Measurements from ENCODE around the gene IL3RA. TPM values are rescaled to one million over a fixed set of nuclear protein-coding genes. Genes with fewer than 3 reads are reported as not detected.
"Not testable (repeated sequence)": the region's sequence is repeated elsewhere in the genome, so short reads cannot be mapped to it uniquely, and the experiment has no call there.

The IL3RA gene
- total RNA-seq, 6 experiments from 2014 or later, result 0.42 to 1.7 (median 0.69) TPM

DNA sequence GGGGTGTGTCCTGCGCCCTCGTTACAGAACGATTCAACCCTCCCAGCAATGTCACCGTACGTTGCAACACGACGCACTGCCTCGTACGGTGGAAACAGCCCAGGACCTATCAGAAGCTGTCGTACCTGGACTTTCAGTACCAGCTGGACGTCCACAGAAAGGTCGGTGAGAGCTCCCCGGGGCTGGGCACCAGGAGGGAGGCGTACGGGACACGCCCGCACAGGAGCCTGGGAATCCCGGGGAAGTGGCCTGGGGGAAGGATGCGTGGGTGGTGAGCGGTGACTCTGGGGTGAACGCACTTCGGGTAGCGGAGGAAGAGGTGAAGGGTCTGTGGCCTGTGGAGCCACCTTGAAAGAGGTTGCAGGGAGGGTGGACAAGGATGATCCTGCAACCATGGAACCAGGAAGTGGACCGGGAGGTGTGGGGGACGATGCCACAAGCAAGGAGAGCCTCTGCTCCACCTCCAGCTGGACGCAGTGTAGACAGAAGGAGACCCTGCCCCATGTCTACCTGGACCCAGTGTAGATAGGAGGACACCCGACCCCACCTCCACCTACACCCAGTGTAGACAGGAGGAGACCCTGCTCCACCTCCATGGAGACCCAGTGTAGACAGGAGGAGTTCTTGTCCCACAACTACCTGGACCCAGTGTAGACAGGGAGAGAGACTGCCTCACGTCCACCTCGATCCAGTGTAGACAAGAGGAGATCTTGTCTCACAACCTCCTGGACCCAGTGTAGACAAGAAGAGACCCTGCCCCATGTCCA lies 42.1 kb upstream of the IL3RA start:
- no peak overlapping the region for H3K4me3 ChIP-seq
- 75% methylated on average over 6 of the region's 29 CpGs for WGBS (ENCODE audit: insufficient coverage, low coverage, low lambda C conversion rate, missing lambda C conversion rate)
- no peak for DNase-seq
- H3K36me3 ChIP-seq, result no peaks in the 10 kb centered on the region
- H3K27me3 ChIP-seq, result no peaks in the 10 kb centered on the region
- TF ChIP-seq POLR2A (IDR thresholded peaks at IDR 0.05), result no peak
- TF ChIP-seq, protein P1, sequence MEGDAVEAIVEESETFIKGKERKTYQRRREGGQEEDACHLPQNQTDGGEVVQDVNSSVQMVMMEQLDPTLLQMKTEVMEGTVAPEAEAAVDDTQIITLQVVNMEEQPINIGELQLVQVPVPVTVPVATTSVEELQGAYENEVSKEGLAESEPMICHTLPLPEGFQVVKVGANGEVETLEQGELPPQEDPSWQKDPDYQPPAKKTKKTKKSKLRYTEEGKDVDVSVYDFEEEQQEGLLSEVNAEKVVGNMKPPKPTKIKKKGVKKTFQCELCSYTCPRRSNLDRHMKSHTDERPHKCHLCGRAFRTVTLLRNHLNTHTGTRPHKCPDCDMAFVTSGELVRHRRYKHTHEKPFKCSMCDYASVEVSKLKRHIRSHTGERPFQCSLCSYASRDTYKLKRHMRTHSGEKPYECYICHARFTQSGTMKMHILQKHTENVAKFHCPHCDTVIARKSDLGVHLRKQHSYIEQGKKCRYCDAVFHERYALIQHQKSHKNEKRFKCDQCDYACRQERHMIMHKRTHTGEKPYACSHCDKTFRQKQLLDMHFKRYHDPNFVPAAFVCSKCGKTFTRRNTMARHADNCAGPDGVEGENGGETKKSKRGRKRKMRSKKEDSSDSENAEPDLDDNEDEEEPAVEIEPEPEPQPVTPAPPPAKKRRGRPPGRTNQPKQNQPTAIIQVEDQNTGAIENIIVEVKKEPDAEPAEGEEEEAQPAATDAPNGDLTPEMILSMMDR (IDR thresholded peaks at IDR 0.05), result no peak
- H3K4me1 ChIP-seq, result no peaks in the 10 kb centered on the region
- H3K9me3 ChIP-seq, result no peaks in the 10 kb centered on the region
- peak in 2 of 4 donors; percentile 29 to 52 for ATAC-seq
- no peak overlapping the region for H3K27ac ChIP-seq
- intact Hi-C loops (cut with DNase I), result no loop called here

GRCh38 chrX:1295550-1295949 lies 41.0 kb upstream of the IL3RA start:
- DNase-seq (no peak), ATAC-seq (no peak)
- Histone ChIP-seq H3K9me3 (no peaks in the 10 kb centered on the region), H3K4me3 (no peak overlapping the region), H3K36me3 (no peaks in the 10 kb centered on the region), H3K4me1 (no peaks in the 10 kb centered on the region), H3K27ac (no peak overlapping the region), H3K27me3 (no peaks in the 10 kb centered on the region)
- intact Hi-C loops (cut with DNase I), result no loop called here
- 88% methylated on average over 8 of the region's 10 CpGs for WGBS (ENCODE audit: insufficient coverage, low coverage, low lambda C conversion rate, missing lambda C conversion rate)
- TF ChIP-seq, protein P1 (IDR thresholded peaks at IDR 0.05), result no peak
- TF ChIP-seq POLR2A (IDR thresholded peaks at IDR 0.05), result no peak

GRCh38 chrX:1297591-1297990 lies 39.0 kb upstream of the IL3RA start:
- ATAC-seq; H3K4me3 ChIP-seq; intact Hi-C loops (cut with DNase I); H3K27me3 ChIP-seq; H3K36me3 ChIP-seq; H3K27ac ChIP-seq; DNase-seq; H3K4me1 ChIP-seq; H3K9me3 ChIP-seq: not testable (repeated sequence)
- 82% methylated on average over 6 of the region's 8 CpGs for WGBS (ENCODE audit: insufficient coverage, low coverage, low lambda C conversion rate, missing lambda C conversion rate)

GRCh38 chrX:1300449-1300848 lies 36.1 kb upstream of the IL3RA start:
- TF ChIP-seq, protein P1 (IDR thresholded peaks at IDR 0.05), result no peak
- no peak for TF ChIP-seq POLR2A (IDR thresholded peaks at IDR 0.05)
- intact Hi-C loops (cut with DNase I), result no loop called here
- no peaks in the 10 kb centered on the region for H3K9me3 ChIP-seq
- DNase-seq, result no peak
- no peaks in the 10 kb centered on the region for H3K4me1 ChIP-seq
- H3K27ac ChIP-seq, result no peak overlapping the region
- H3K27me3 ChIP-seq, result no peaks in the 10 kb centered on the region
- 49% methylated on average over 8 of the region's 15 CpGs for WGBS (ENCODE audit: insufficient coverage, low coverage, low lambda C conversion rate, missing lambda C conversion rate)
- ATAC-seq, result no peak
- no peaks in the 10 kb centered on the region for H3K36me3 ChIP-seq
- H3K4me3 ChIP-seq, result no peak overlapping the region

DNA sequence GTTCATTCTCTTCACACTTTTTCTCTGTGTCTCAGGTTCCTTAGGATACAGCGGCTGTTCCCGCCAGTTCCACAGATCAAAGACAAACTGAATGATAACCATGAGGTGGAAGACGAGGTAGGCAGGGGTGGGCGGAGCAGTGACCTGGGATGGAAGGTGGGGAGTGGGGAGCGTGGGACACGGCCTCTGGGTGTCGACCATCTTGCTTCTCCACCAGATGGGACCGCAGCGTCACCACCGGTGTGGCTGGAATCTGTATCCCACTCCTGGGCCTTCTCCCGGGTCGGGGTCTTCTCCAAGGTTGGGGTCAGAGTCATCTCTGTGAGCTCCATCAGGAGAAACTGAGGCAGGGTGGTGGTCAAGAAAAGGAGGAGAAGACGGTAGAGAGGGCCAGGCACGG lies 31.2 kb upstream of the IL3RA start:
- WGBS (ENCODE audit: insufficient coverage, low coverage, low lambda C conversion rate, missing lambda C conversion rate), result 80% methylated on average over 7 of the region's 14 CpGs
- Histone ChIP-seq H3K36me3 (no peaks in the 10 kb centered on the region), H3K4me1 (no peaks in the 10 kb centered on the region), H3K9me3 (no peaks in the 10 kb centered on the region), H3K27me3 (no peaks in the 10 kb centered on the region), H3K27ac (no peak overlapping the region), H3K4me3 (no peak overlapping the region)
- TF ChIP-seq, protein P1 (IDR thresholded peaks at IDR 0.05), result no peak
- TF ChIP-seq POLR2A (IDR thresholded peaks at IDR 0.05), result no peak
- intact Hi-C loops (cut with DNase I), result no loop called here
- peak in 1 of 4 donors; percentile 31 for ATAC-seq
- no peak for DNase-seq
